OCI-LY7 (cell line): Measurements from ENCODE around the gene PRDM2. TPM values are rescaled to one million over a fixed set of nuclear protein-coding genes. Genes with fewer than 3 reads are reported as not detected.
A peak's percentile ranks its signal among the peaks of the same experiment; 100 is the strongest.

Experiments used
- BruUV-seq: library from RNA; stranded (reverse); fragments of 400-500 nt; replicated peaks from 2 replicates; lab custom pipeline; 2021; lab: Mats Ljungman, UMichigan
- CTCF ChIA-PET: fragments of 300-600 bp; sonication (Branson Sonifier 250); formaldehyde crosslinking; loops from one replicate; lab custom pipeline; 2022; ENCODE audit warnings: antibody characterized with exemption; ENCODE audit not compliant: unreplicated experiment; lab: Charles Lee
- POLR2A ChIA-PET: fragments of 300-600 bp; sonication (Branson Sonifier 250); formaldehyde crosslinking; loops from one replicate; lab custom pipeline; 2022; ENCODE audit warnings: antibody characterized with exemption; lab: Charles Lee
- DNase-seq: peaks from one replicate; pipeline ENCODE4 v3.0.0-alpha.2; 2015; ENCODE audit warnings: low spot score
- H2AFZ ChIP-seq: fragments of 200-600 bp; sonication (generic), shearing (Covaris generic); 2 replicates; pipeline ENCODE4 v1.6.1; 2014; ENCODE audit warnings: mild to moderate bottlenecking, antibody characterized with exemption, low read length, moderate library complexity
- H3K27ac ChIP-seq: fragments of 200-600 bp; sonication (generic); 2 replicates; pipeline ENCODE4 v1.5.1; 2014; ENCODE audit warnings: mixed run types, low read depth, mild to moderate bottlenecking, moderate library complexity, low read length, inconsistent platforms; ENCODE audit not compliant: poor library complexity, severe bottlenecking
- H3K36me3 ChIP-seq: fragments of 200-600 bp; sonication (generic); 2 replicates; pipeline ENCODE4 v1.6.1; 2014; ENCODE audit warnings: mild to moderate bottlenecking, antibody characterized with exemption, low read length, moderate library complexity, mixed read lengths; ENCODE audit not compliant: insufficient read depth
- H3K4me1 ChIP-seq: fragments of 200-600 bp; sonication (generic); 2 replicates; pipeline ENCODE4 v1.5.1; 2014; ENCODE audit warnings: mild to moderate bottlenecking, low read length; ENCODE audit not compliant: insufficient read depth, poor library complexity, severe bottlenecking
- H3K4me2 ChIP-seq: fragments of 200-600 bp; sonication (generic); 2 replicates; pipeline ENCODE4 v1.6.1; 2014; ENCODE audit warnings: mild to moderate bottlenecking, low read length
- H3K4me3 ChIP-seq: fragments of 200-600 bp; sonication (generic); 2 replicates; pipeline ENCODE4 v1.5.1; 2014; ENCODE audit warnings: mild to moderate bottlenecking, low read depth, low read length; ENCODE audit not compliant: poor library complexity, severe bottlenecking
- H3K79me2 ChIP-seq: fragments of 200-600 bp; sonication (generic); 2 replicates; pipeline ENCODE4 v1.6.1; 2016; ENCODE audit warnings: low read depth, mild to moderate bottlenecking, low read length, moderate library complexity, mixed read lengths; ENCODE audit not compliant: insufficient read depth
- H3K9me2 ChIP-seq: fragments of 200-600 bp; sonication (generic); 2 replicates; pipeline ENCODE4 v1.6.1; 2016; ENCODE audit warnings: mild to moderate bottlenecking, low read length, mixed read lengths; ENCODE audit not compliant: insufficient read depth
- H3K9me3 ChIP-seq: fragments of 200-600 bp; sonication (generic); 2 replicates; pipeline ENCODE4 v1.6.1; 2014; ENCODE audit warnings: mild to moderate bottlenecking, mixed run types, low read length, mixed read lengths
- H4K20me1 ChIP-seq: fragments of 200-600 bp; sonication (generic); 2 replicates; pipeline ENCODE4 v1.6.1; 2014; ENCODE audit warnings: mild to moderate bottlenecking, antibody characterized with exemption, low read length, moderate library complexity, mixed read lengths; ENCODE audit not compliant: insufficient read depth
- CTCF ChIP-seq: fragments of 200-600 bp; sonication (generic); conservative IDR thresholded peaks from 2 replicates; pipeline ENCODE4 v1.5.1; 2014; ENCODE audit warnings: mild to moderate bottlenecking, antibody characterized with exemption, low read length, moderate library complexity, mixed read lengths
- EZH2phosphoT487 ChIP-seq: fragments of 200-600 bp; sonication (generic); IDR thresholded peaks from 2 replicates; pipeline ENCODE4 v1.6.1; 2018; ENCODE audit warnings: low read depth, borderline replicate concordance, mild to moderate bottlenecking, mixed run types, antibody characterized with exemption, low read length, moderate library complexity, mixed read lengths
- intact Hi-C: fragments of 100-400 bp; cut with micrococcal nuclease; formaldehyde crosslinking; loops from one replicate; pipeline ENCODE4 v1.10.0; 2022; ENCODE audit not compliant: unreplicated experiment
- total RNA-seq, 2 experiments: library from RNA; depleted of rRNA in 1 of 2; stranded (reverse); fragments of >200 nt in 1 of 2; shearing (Covaris generic) in 1 of 2; gene quantifications; 2 replicates each; pipeline ENCODE4 v1.2.3, GENCODE V29; 2014 to 2022

Gene PRDM2
- total RNA-seq, 2 experiments from 2014 or later: 38.7 to 98.2 TPM

GRCh38 chr1:13722808-13723360, 22.9 kb downstream of the PRDM2 start:
- TF ChIP-seq EZH2phosphoT487: no peak
- TF ChIP-seq CTCF: no peak
- Histone ChIP-seq H3K79me2 (peaks cover 71% of the 10 kb centered on the region), H3K4me2 (no peak overlapping the region), H3K9me3 (no peaks in the 10 kb centered on the region), H4K20me1 (0 out of 2 replicates have a peak, but pooled peaks cover 5% of the 10 kb centered on the region), H3K27ac (no peak overlapping the region), H3K4me1 (peaks cover 29% of the 10 kb centered on the region), H3K4me3 (no peak overlapping the region), H2AFZ (no peak overlapping the region), H3K36me3 (peaks cover 19% of the 10 kb centered on the region), H3K9me2 (no peaks in the 10 kb centered on the region)
- DNase-seq: no peak
- ChIA-PET CTCF (no interaction called here), POLR2A (interaction anchor here (1.0 to 1.1 kb wide), 2 partner anchors 13 to 18 kb away, joined by 3 read pairs; no protein-coding TSS in a partner anchor)
- intact Hi-C loops: no loop called here
- BruUV-seq: no TSS peak

DNA sequence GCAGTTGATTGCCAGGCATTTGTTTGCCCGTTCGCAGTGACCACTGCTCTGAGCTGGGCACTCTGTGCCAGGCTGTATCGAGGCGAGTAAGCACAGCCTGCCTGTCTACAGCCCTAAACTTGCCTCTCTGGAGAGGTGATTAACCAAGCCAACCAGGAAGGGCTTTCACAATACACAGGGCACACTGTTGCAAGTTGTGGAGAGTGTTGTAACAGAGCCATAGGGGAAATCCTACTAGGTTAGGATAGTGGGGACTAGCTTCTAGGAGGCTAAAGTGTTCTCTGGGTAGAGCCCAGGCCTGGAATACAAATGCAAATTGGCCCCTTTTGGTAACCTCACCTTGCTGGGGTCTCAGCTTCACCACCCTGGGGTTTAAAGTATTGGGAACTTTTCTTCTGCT, 23.8 kb downstream of the PRDM2 start:
- H4K20me1 ChIP-seq: 0 out of 2 replicates have a peak, but pooled peaks cover 4% of the 10 kb centered on the region
- H3K4me2 ChIP-seq: no peak overlapping the region
- no peak overlapping the region for H3K4me3 ChIP-seq
- ChIA-PET CTCF (no interaction called here), POLR2A (no interaction called here)
- no peak overlapping the region for H2AFZ ChIP-seq
- H3K36me3 ChIP-seq: peaks cover 13% of the 10 kb centered on the region; the same call in 1 of the 2 replicates
- TF ChIP-seq CTCF (no peak), EZH2phosphoT487 (no peak)
- no peak for DNase-seq
- no TSS peak for BruUV-seq
- intact Hi-C loops: no loop called here
- peaks cover 72% of the 10 kb centered on the region for H3K79me2 ChIP-seq
- no peak overlapping the region for H3K27ac ChIP-seq
- H3K9me2 ChIP-seq: no peaks in the 10 kb centered on the region
- peaks cover 38% of the 10 kb centered on the region for H3K4me1 ChIP-seq
- no peaks in the 10 kb centered on the region for H3K9me3 ChIP-seq

GRCh38 chr1:13725714-13726175, 25.8 kb downstream of the PRDM2 start:
- H3K27ac ChIP-seq: peak overlapping the region; percentile 22
- H3K79me2 ChIP-seq: peaks cover 63% of the 10 kb centered on the region; the same call in 1 of the 2 replicates
- peak; percentile 78 for DNase-seq
- no peaks in the 10 kb centered on the region for H4K20me1 ChIP-seq
- H3K36me3 ChIP-seq: peaks cover 10% of the 10 kb centered on the region; the same call in 1 of the 2 replicates
- H3K4me2 ChIP-seq: peak overlapping the region; percentile 35; the same call in 1 of the 2 replicates
- ChIA-PET CTCF (interaction anchor here (0.6 to 1.7 kb wide), 6 partner anchors 9 to 60 kb away, joined by 3 to 8 read pairs (median 4); no protein-coding TSS in a partner anchor), POLR2A (interaction anchor here (0.9 to 2.5 kb wide), 10 partner anchors 11 to 61 kb away, joined by 3 to 11 read pairs (median 5); no protein-coding TSS in a partner anchor)
- no TSS peak for BruUV-seq
- peaks cover 58% of the 10 kb centered on the region for H3K4me1 ChIP-seq
- intact Hi-C loops: loop anchor here (1.0 kb wide), 1 partner anchor 60 kb away; no protein-coding TSS in a partner anchor
- TF ChIP-seq EZH2phosphoT487 (no peak), CTCF (peak; percentile 90)
- no peak overlapping the region for H2AFZ ChIP-seq
- H3K4me3 ChIP-seq: no peak overlapping the region
- no peaks in the 10 kb centered on the region for H3K9me2 ChIP-seq
- no peaks in the 10 kb centered on the region for H3K9me3 ChIP-seq
